Stomach (tissue), 9 donors: ENCODE results near the gene ENOX1. TPM values are rescaled to one million over a fixed set of nuclear protein-coding genes. Genes with fewer than 3 reads are reported as not detected.

Experiments
- DNase-seq, 2 donors: peaks; one replicate each; pipeline versions ENCODE4 v3.0.0 to v3.0.0-alpha.2; 2013 to 2019
- H3K27ac ChIP-seq, 5 donors: fragments of 200-600 bp in 4 of 5; sonication (generic) in 4 of 5; one replicate each; pipeline ENCODE4 v1.5.1; 2013 to 2019; ENCODE audit warnings: mild to moderate bottlenecking in 1 of 5, moderate library complexity in 1 of 5
- H3K27me3 ChIP-seq, 3 donors: fragments of 200-600 bp; sonication (generic); one replicate each; pipeline ENCODE4 v1.5.1; 2017 to 2019; ENCODE audit warnings: mixed run types in 1 of 3
- H3K36me3 ChIP-seq, 4 donors: fragments of 200-600 bp; sonication (generic); 1 replicate in 3 of 4; 2 replicates in 1 of 4; pipeline ENCODE4 v1.5.1; 2016 to 2019
- H3K4me1 ChIP-seq, 4 donors: fragments of 200-600 bp; sonication (generic); one replicate each; pipeline ENCODE4 v1.5.1; 2016 to 2019
- H3K4me3 ChIP-seq, 4 donors: fragments of 200-600 bp; sonication (generic) in 3 of 4; one replicate each; pipeline ENCODE4 v1.5.1; 2016 to 2019; ENCODE audit warnings: mild to moderate bottlenecking in 1 of 4
- H3K9me3 ChIP-seq, 4 donors: fragments of 200-600 bp; sonication (generic); one replicate each; pipeline ENCODE4 v1.5.1; 2016 to 2019
- CTCF ChIP-seq, 7 experiments: fragments of 450-650 bp in 4 of 7; fragments of 200-600 bp in 3 of 7; sonication (generic) in 3 of 7; IDR thresholded peaks; one replicate each; pipeline ENCODE4 v1.5.1; 2016 to 2019; ENCODE audit warnings: antibody characterized with exemption in 7 of 7, control low read depth in 2 of 7, mild to moderate bottlenecking in 1 of 7
- EP300 ChIP-seq: sonication (generic); formaldehyde crosslinking; IDR thresholded peaks from one replicate; pipeline ENCODE4 v1.6.1; 2017; ENCODE audit warnings: antibody characterized with exemption
- POLR2A ChIP-seq, 4 donors: fragments of 450-650 bp; IDR thresholded peaks; one replicate each; pipeline ENCODE4 v1.6.1; 2016; ENCODE audit warnings: antibody characterized with exemption in 4 of 4, control low read depth in 2 of 4, mild to moderate bottlenecking in 1 of 4, moderate library complexity in 1 of 4
- POLR2AphosphoS5 ChIP-seq, 3 donors: sonication (generic); formaldehyde crosslinking; IDR thresholded peaks; one replicate each; pipeline ENCODE4 v1.6.1; 2016; ENCODE audit warnings: antibody characterized with exemption in 3 of 3
- WGBS, 5 donors: extraction: QIAGEN DNeasy Blood & Tissue Kit in 3 of 5; methylation state at CpG; one replicate each; pipeline versions ENCODE4 v1.1.5 to v1.1.7; 2013 to 2018; 5-methylcytosine and 5-hydroxymethylcytosine counted together
- intact Hi-C: fragments of 100-400 bp; cut with DNase I; formaldehyde crosslinking; loops from one replicate; pipeline ENCODE4 v1.15.1; 2023; ENCODE audit warnings: low total_unique reads
- polyA plus RNA-seq, 3 donors: library from polyadenylated mRNA; stranded (reverse); fragments of 200-250 nt; gene quantifications; one replicate each; pipeline ENCODE4 v1.2.3, GENCODE V29; 2013
- total RNA-seq, 5 donors: library from RNA; depleted of rRNA; stranded (reverse); fragments of >200 nt; gene quantifications; one replicate each; pipeline versions ENCODE4 v1.1.0 to v1.2.3, GENCODE V29; 2014 to 2016
- donor health status: healthy with polysubstance abuse.
- donor health status: Bipolar disorder and iron deficiency.
- donor health status: healthy.

ENOX1 gene
- total and polyA plus RNA-seq, 8 donors: 0.46 to 6.2 (median 1.4) TPM; not detected in 1

DNA sequence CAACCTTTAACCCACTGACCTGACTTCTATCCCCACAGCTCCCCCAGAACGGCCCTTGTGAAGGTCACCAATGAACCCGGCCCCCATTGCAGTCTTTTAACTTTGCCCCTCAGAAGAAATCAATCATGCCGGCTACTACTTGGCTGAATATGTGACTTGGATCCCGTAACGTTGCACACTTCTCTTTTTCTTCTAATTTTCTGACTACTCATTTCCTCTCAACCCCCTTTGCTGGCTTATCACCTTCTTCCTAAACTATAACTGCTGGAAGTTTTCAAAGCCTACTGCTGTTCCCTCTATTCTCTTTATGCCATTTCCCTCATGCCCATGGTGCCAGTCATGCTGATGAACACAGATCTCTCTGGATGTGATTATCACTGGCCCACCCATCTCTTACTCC is 395.7 kb downstream of the ENOX1 start:
- TF ChIP-seq CTCF (IDR thresholded peaks at IDR 0.05) (no peak), POLR2A (IDR thresholded peaks at IDR 0.05) (no peak), EP300 (no peak), POLR2AphosphoS5 (IDR thresholded peaks at IDR 0.05) (no peak)
- Histone ChIP-seq H3K4me3 (no peak overlapping the region), H3K4me1 (peaks cover 8 to 43% (median 32%) of the 10 kb centered on the region in 4 donors), H3K9me3 (no peaks in the 10 kb centered on the region), H3K27ac (no peak overlapping the region), H3K27me3 (no peaks in the 10 kb centered on the region), H3K36me3 (no peaks in the 10 kb centered on the region)
- WGBS, 5 donors: 60 to 65% (median 61%) methylated on average over 5 of the region's 5 CpGs
- DNase-seq: no peak
- intact Hi-C loops: no loop called here

DNA sequence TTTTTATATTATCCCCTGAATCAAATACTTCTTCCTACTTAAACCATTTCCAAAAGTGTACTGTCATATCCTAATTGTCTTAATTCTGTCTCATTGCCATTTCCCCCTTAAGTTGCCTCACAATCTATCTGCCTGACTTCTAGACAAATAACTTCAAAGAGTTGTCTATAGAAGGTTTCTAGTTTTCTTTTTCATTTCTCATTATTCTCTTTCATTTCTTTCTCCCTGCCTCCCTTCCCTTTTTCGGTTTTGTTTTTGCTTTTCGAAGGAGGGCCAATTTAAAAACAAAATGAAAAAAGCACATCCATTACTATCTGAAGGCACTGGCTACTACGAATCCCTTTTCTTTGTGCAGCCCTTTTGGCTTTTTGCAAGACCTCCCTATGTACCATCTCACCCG is 396.2 kb downstream of the ENOX1 start:
- intact Hi-C loops: no loop called here
- H3K36me3 ChIP-seq: no peaks in the 10 kb centered on the region

GRCh38 chr13:43389983-43390382 is 396.8 kb downstream of the ENOX1 start:
- H3K4me1 ChIP-seq: peaks cover 8 to 43% (median 32%) of the 10 kb centered on the region in 4 donors
- 18 to 35% (median 26%) methylated on average over 4 of the region's 4 CpGs for WGBS, 5 donors
- H3K4me3 ChIP-seq: no peak overlapping the region
- no peak overlapping the region for H3K27ac ChIP-seq
- intact Hi-C loops: no loop called here
- DNase-seq: peak in 1 of 2 donors; percentile 39
- H3K27me3 ChIP-seq: no peaks in the 10 kb centered on the region
- no peaks in the 10 kb centered on the region for H3K9me3 ChIP-seq
- H3K36me3 ChIP-seq: no peaks in the 10 kb centered on the region
- TF ChIP-seq CTCF (IDR thresholded peaks at IDR 0.05) (no peak), POLR2AphosphoS5 (IDR thresholded peaks at IDR 0.05) (no peak), EP300 (no peak), POLR2A (IDR thresholded peaks at IDR 0.05) (no peak)

More for the DNA sequence above, 396.2 kb downstream of the ENOX1 start:
- 67 to 91% (median 73%) methylated on average over 4 of the region's 4 CpGs for WGBS, 5 donors
- Histone ChIP-seq H3K4me1 (peaks cover 8 to 43% (median 32%) of the 10 kb centered on the region in 4 donors), H3K9me3 (no peaks in the 10 kb centered on the region), H3K27me3 (no peaks in the 10 kb centered on the region), H3K27ac (no peak overlapping the region), H3K4me3 (no peak overlapping the region)
- TF ChIP-seq POLR2AphosphoS5 (IDR thresholded peaks at IDR 0.05) (no peak), CTCF (IDR thresholded peaks at IDR 0.05) (no peak), POLR2A (IDR thresholded peaks at IDR 0.05) (no peak), EP300 (no peak)
- no peak for DNase-seq

DNA sequence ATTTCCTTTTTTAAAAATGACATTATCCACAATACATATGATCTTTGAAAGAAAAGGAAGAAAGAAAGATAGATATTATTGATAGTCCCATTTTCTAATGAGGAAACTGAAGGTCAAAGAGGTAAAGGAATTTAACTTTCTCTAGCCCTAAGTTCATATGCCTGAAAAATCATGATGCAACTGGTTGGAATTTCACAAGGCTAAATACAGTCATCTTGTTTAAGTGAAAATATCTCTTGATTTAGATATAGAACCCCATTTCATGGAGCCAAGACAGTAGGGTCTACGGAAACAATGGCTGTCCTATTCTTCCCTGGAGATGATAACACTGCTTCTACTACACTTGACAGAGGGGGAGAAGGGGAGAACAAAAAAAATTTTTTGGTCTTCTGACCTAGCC is 397.2 kb downstream of the ENOX1 start:
- H3K27me3 ChIP-seq: no peaks in the 10 kb centered on the region
- intact Hi-C loops: no loop called here
- TF ChIP-seq POLR2AphosphoS5 (IDR thresholded peaks at IDR 0.05): no peak
- no peak for TF ChIP-seq POLR2A (IDR thresholded peaks at IDR 0.05)
- TF ChIP-seq EP300: no peak
- TF ChIP-seq CTCF (IDR thresholded peaks at IDR 0.05): no peak
- 53 to 74% (median 66%) methylated on average over 1 of the region's 1 CpG for WGBS, 5 donors
- peak overlapping the region in 2 of 5 donors; percentile 79 to 86 for H3K27ac ChIP-seq
- peaks cover 8 to 43% (median 32%) of the 10 kb centered on the region in 4 donors for H3K4me1 ChIP-seq
- no peaks in the 10 kb centered on the region for H3K9me3 ChIP-seq
- no peak for DNase-seq
- no peak overlapping the region for H3K4me3 ChIP-seq
- H3K36me3 ChIP-seq: no peaks in the 10 kb centered on the region
